CD14-positive monocyte (primary cell): Measurements from ENCODE around the gene WWOX. TPM values are rescaled to one million over a fixed set of nuclear protein-coding genes. Genes with fewer than 3 reads are reported as not detected.

Experiments used
- DNase-seq, 3 donors: peaks; one replicate each; pipeline ENCODE4 v3.0.0-alpha.2; 2011 to 2022
- H2AFZ ChIP-seq: 2 replicates; pipeline ENCODE4 v1.6.0; 2012; ENCODE audit warnings: mild to moderate bottlenecking, low read depth, low read length, inconsistent platforms; ENCODE audit not compliant: insufficient read depth, poor library complexity, severe bottlenecking
- H3K27ac ChIP-seq, 2 donors: 1 replicate in 1 of 2; 2 replicates in 1 of 2; pipeline ENCODE4 v1.5.1; 2012 to 2013; ENCODE audit warnings: low read length in 2 of 2, control low read depth in 1 of 2, inconsistent platforms in 1 of 2, low read depth in 1 of 2, mild to moderate bottlenecking in 1 of 2
- H3K27me3 ChIP-seq, 2 donors: one replicate each; pipeline versions ENCODE4 v1.6.0 to v1.6.1; 2011 to 2013; ENCODE audit warnings: low read length in 2 of 2; ENCODE audit not compliant: control insufficient read depth in 2 of 2, insufficient read depth in 2 of 2
- H3K36me3 ChIP-seq, 2 donors: replicated peaks in 1 of 2; 1 replicate in 1 of 2; 2 replicates in 1 of 2; pipeline versions ENCODE4 v1.5.1 to v1.6.1; 2012 to 2013; ENCODE audit warnings: low read length in 2 of 2, control low read depth in 1 of 2, inconsistent platforms in 1 of 2, mild to moderate bottlenecking in 1 of 2; ENCODE audit not compliant: insufficient read depth in 2 of 2, control insufficient read depth in 1 of 2
- H3K4me1 ChIP-seq, 2 donors: 1 replicate in 1 of 2; 2 replicates in 1 of 2; pipeline versions ENCODE4 v1.5.1 to v1.6.1; 2012 to 2013; ENCODE audit warnings: low read length in 2 of 2, control low read depth in 1 of 2, inconsistent platforms in 1 of 2, mild to moderate bottlenecking in 1 of 2, moderate library complexity in 1 of 2; ENCODE audit not compliant: insufficient read depth in 2 of 2, control insufficient read depth in 1 of 2
- H3K4me2 ChIP-seq: replicated peaks from 2 replicates; pipeline ENCODE3; 2012; ENCODE audit warnings: low read length, moderate library complexity, mild to moderate bottlenecking; ENCODE audit not compliant: poor library complexity, severe bottlenecking; ENCODE audit errors: extremely low read depth
- H3K4me3 ChIP-seq, 3 experiments: fragments of 200-600 bp in 1 of 3; sonication (generic) in 1 of 3; replicated peaks in 1 of 3; 1 replicate in 2 of 3; 2 replicates in 1 of 3; pipeline ENCODE4 v1.5.1; 2011 to 2013; ENCODE audit warnings: low read length in 3 of 3, mild to moderate bottlenecking in 3 of 3, control low read depth in 2 of 3, low read depth in 2 of 3, inconsistent platforms in 1 of 3, moderate library complexity in 1 of 3
- H3K79me2 ChIP-seq: 2 replicates; pipeline ENCODE4 v1.6.0; 2012; ENCODE audit warnings: mild to moderate bottlenecking, control low read depth, inconsistent platforms, low read length, moderate library complexity; ENCODE audit not compliant: insufficient read depth
- H3K9ac ChIP-seq: 2 replicates; pipeline ENCODE4 v1.6.0; 2017; ENCODE audit warnings: low read length, mild to moderate bottlenecking; ENCODE audit not compliant: insufficient read depth, poor library complexity, severe bottlenecking
- H3K9me3 ChIP-seq, 2 donors: replicated peaks in 1 of 2; 1 replicate in 1 of 2; 2 replicates in 1 of 2; pipeline versions ENCODE4 v1.5.1 to v1.6.1; 2012 to 2013; ENCODE audit warnings: low read length in 2 of 2, control low read depth in 1 of 2; ENCODE audit not compliant: control insufficient read depth in 1 of 2, insufficient read depth in 1 of 2
- H4K20me1 ChIP-seq: 2 replicates; pipeline ENCODE4 v1.6.0; 2012; ENCODE audit warnings: mild to moderate bottlenecking, low read length, control low read depth, moderate library complexity; ENCODE audit not compliant: insufficient read depth
- H3K27ac Mint-ChIP-seq, 7 donors: one replicate each; pipeline ENCODE4 v1.8.0; 2020; ENCODE audit warnings: mild to moderate bottlenecking in 7 of 7, mixed read lengths in 7 of 7, moderate library complexity in 6 of 7, inconsistent platforms in 2 of 7
- H3K27me3 Mint-ChIP-seq, 3 donors: one replicate each; pipeline ENCODE4 v1.8.0; 2021 to 2022; ENCODE audit warnings: low read depth in 3 of 3, mild to moderate bottlenecking in 3 of 3, mixed read lengths in 3 of 3, moderate library complexity in 3 of 3, inconsistent platforms in 1 of 3
- H3K36me3 Mint-ChIP-seq, 2 donors: one replicate each; pipeline ENCODE4 v1.8.0; 2020; ENCODE audit warnings: mixed read lengths in 2 of 2, inconsistent platforms in 1 of 2, mild to moderate bottlenecking in 1 of 2
- H3K4me1 Mint-ChIP-seq: one replicate; pipeline ENCODE4 v1.8.0; 2020; ENCODE audit warnings: mild to moderate bottlenecking, mixed read lengths
- H3K4me3 Mint-ChIP-seq, 2 donors: one replicate each; pipeline ENCODE4 v1.8.0; 2020; ENCODE audit warnings: mild to moderate bottlenecking in 2 of 2, mixed read lengths in 2 of 2, moderate library complexity in 1 of 2
- H3K9me3 Mint-ChIP-seq, 7 donors: one replicate each; pipeline ENCODE4 v1.8.0; 2020 to 2022; ENCODE audit warnings: mixed read lengths in 7 of 7, mild to moderate bottlenecking in 6 of 7, moderate library complexity in 6 of 7, inconsistent platforms in 2 of 7
- CTCF ChIP-seq: fragments of 200-600 bp; IDR thresholded peaks from one replicate; pipeline ENCODE4 v1.8.0; 2022; ENCODE audit warnings: antibody characterized with exemption, mild to moderate bottlenecking
- WGBS: methylation state at CpG from one replicate; pipeline ENCODE4 v1.1.5; 2013; ENCODE audit warnings: missing lambda C conversion rate; ENCODE audit not compliant: insufficient coverage; 5-methylcytosine and 5-hydroxymethylcytosine counted together
- intact Hi-C, 2 donors: fragments of 100-400 bp; cut with micrococcal nuclease; formaldehyde crosslinking; loops; one replicate each; pipeline versions ENCODE4 v1.15.0 to v1.15.1; 2023
- polyA plus RNA-seq, 3 donors: library from polyadenylated mRNA; depleted of rRNA in 1 of 3; unstranded in 2 of 3; stranded (reverse) in 1 of 3; fragments of 300-500 nt in 2 of 3; fragments of >200 nt in 1 of 3; fragmentation: Illumina TruSeq in 2 of 3; gene quantifications; 1 replicate in 2 of 3; 2 replicates in 1 of 3; pipeline ENCODE4 v1.2.3, GENCODE V29; 2012 to 2021

The WWOX gene
- polyA plus RNA-seq, 3 donors = 4.0 to 7.0 (median 6.3) TPM

- Mint-ChIP-seq H3K36me3 (peaks cover 0 to 2% of the 10 kb centered on the region in 2 donors), H3K27me3 (peaks cover 0 to 2% (median 1%) of the 10 kb centered on the region in 3 donors), H3K4me1 (peaks cover 10% of the 10 kb centered on the region), H3K9me3 (peaks cover 3 to 8% (median 7%) of the 10 kb centered on the region in 7 donors), H3K27ac (peak overlapping the region in 1 of 7 donors; percentile 26), H3K4me3 (no peak overlapping the region)
- DNase-seq = no peak
- Histone ChIP-seq H3K27ac (no peak overlapping the region), H3K27me3 (no peaks in the 10 kb centered on the region), H3K4me2 (no peak overlapping the region), H3K4me1 (peaks cover 6 to 7% of the 10 kb centered on the region in 2 donors), H2AFZ (no peak overlapping the region), H4K20me1 (no peaks in the 10 kb centered on the region), H3K4me3 (no peak overlapping the region), H3K9ac (no peak overlapping the region), H3K36me3 (no peaks in the 10 kb centered on the region), H3K79me2 (no peaks in the 10 kb centered on the region), H3K9me3 (no peaks in the 10 kb centered on the region)
- no peak for TF ChIP-seq CTCF
- intact Hi-C loops = no loop called here
- 100% methylated on average over 3 of the region's 10 CpGs for WGBS
Observed at GRCh38 chr16:78894886-78895285, 795.4 kb downstream of the WWOX start.

GRCh38 chr16:78895681-78896080, 796.2 kb downstream of the WWOX start:
- no peak for TF ChIP-seq CTCF
- no peaks in the 10 kb centered on the region for H3K9me3 ChIP-seq
- no peak overlapping the region for H3K4me2 ChIP-seq
- no peaks in the 10 kb centered on the region for H3K79me2 ChIP-seq
- no peak overlapping the region for H3K4me3 Mint-ChIP-seq
- peaks cover 6 to 7% of the 10 kb centered on the region in 2 donors for H3K4me1 ChIP-seq
- no peak overlapping the region for H3K27ac Mint-ChIP-seq
- no peaks in the 10 kb centered on the region for H3K27me3 ChIP-seq
- H3K4me3 ChIP-seq = no peak overlapping the region
- H3K36me3 ChIP-seq = no peaks in the 10 kb centered on the region
- H3K27me3 Mint-ChIP-seq = peaks cover 0 to 1% (median 0%) of the 10 kb centered on the region in 3 donors
- H3K4me1 Mint-ChIP-seq = peaks cover 10% of the 10 kb centered on the region
- H3K9ac ChIP-seq = no peak overlapping the region
- peaks cover 2 to 8% (median 7%) of the 10 kb centered on the region in 7 donors for H3K9me3 Mint-ChIP-seq
- H4K20me1 ChIP-seq = no peaks in the 10 kb centered on the region
- H3K36me3 Mint-ChIP-seq = peaks cover 0 to 2% of the 10 kb centered on the region in 2 donors
- no peak for DNase-seq
- intact Hi-C loops = no loop called here
- H2AFZ ChIP-seq = no peak overlapping the region
- H3K27ac ChIP-seq = no peak overlapping the region
- 88% methylated on average over 5 of the region's 5 CpGs for WGBS
